WERI-Rb-1 (cell line): ENCODE results near the gene CPZ.

Experiments
- DNase-seq: peaks from one replicate; pipeline ENCODE4 v3.0.0-alpha.2; 2020
- H3K27ac ChIP-seq: fragments of 250-450 bp; sonication (Bioruptor Pico); 2 replicates; pipeline ENCODE4 v1.5.1; 2020; ENCODE audit warnings: mild to moderate bottlenecking, moderate library complexity
- H3K27me3 ChIP-seq: fragments of 250-450 bp; sonication (Bioruptor Pico); 2 replicates; pipeline ENCODE4 v1.5.1; 2021; ENCODE audit warnings: mild to moderate bottlenecking, low read depth, moderate library complexity; ENCODE audit not compliant: insufficient read depth, severe bottlenecking
- H3K36me3 ChIP-seq: fragments of 250-450 bp; sonication (Bioruptor Pico); 2 replicates; pipeline ENCODE4 v1.5.1; 2020; ENCODE audit warnings: mild to moderate bottlenecking, moderate library complexity
- H3K4me3 ChIP-seq: 2 replicates; pipeline ENCODE4 v1.5.1; 2011; ENCODE audit warnings: low read depth, mild to moderate bottlenecking, control low read depth, low read length
- H3K9me3 ChIP-seq: fragments of 250-450 bp; sonication (Bioruptor Pico); 2 replicates; pipeline ENCODE4 v1.5.1; 2021; ENCODE audit warnings: mild to moderate bottlenecking, moderate library complexity; ENCODE audit not compliant: severe bottlenecking
- CTCF ChIP-seq: IDR thresholded peaks from 2 replicates; pipeline ENCODE4 v1.5.1; 2011; ENCODE audit warnings: low read depth, mild to moderate bottlenecking, control low read depth, inconsistent platforms, low read length

The CPZ gene

GRCh38 chr4:8597319-8597718, 4.8 kb downstream of the CPZ start:
- no peak for DNase-seq

GRCh38 chr4:8597791-8598190, 5.2 kb downstream of the CPZ start:
- DNase-seq: no peak
- TF ChIP-seq CTCF: no peak
- Histone ChIP-seq H3K4me3 (no peak overlapping the region), H3K27me3 (peaks cover 10% of the 10 kb centered on the region), H3K27ac (no peak overlapping the region), H3K36me3 (no peaks in the 10 kb centered on the region), H3K9me3 (no peaks in the 10 kb centered on the region)

More at GRCh38 chr4:8597319-8597718, 4.8 kb downstream of the CPZ start:
- Histone ChIP-seq H3K27ac (no peak overlapping the region), H3K36me3 (no peaks in the 10 kb centered on the region), H3K4me3 (no peak overlapping the region), H3K9me3 (no peaks in the 10 kb centered on the region), H3K27me3 (peaks cover 15% of the 10 kb centered on the region)
- no peak for TF ChIP-seq CTCF

GRCh38 chr4:8598391-8599090, 6.0 kb downstream of the CPZ start:
- no peak overlapping the region for H3K4me3 ChIP-seq
- H3K36me3 ChIP-seq: no peaks in the 10 kb centered on the region

GRCh38 chr4:8599091-8599460, 6.5 kb downstream of the CPZ start:
- H3K36me3 ChIP-seq: no peaks in the 10 kb centered on the region
- no peak overlapping the region for H3K4me3 ChIP-seq
- no peak overlapping the region for H3K27ac ChIP-seq
- H3K27me3 ChIP-seq: peaks cover 13% of the 10 kb centered on the region
- no peak for DNase-seq
- no peak for TF ChIP-seq CTCF
- no peaks in the 10 kb centered on the region for H3K9me3 ChIP-seq

More at GRCh38 chr4:8598391-8599090, 6.0 kb downstream of the CPZ start:
- H3K27ac ChIP-seq: no peak overlapping the region
- no peak for DNase-seq
- peaks cover 10% of the 10 kb centered on the region for H3K27me3 ChIP-seq
- no peak for TF ChIP-seq CTCF
- no peaks in the 10 kb centered on the region for H3K9me3 ChIP-seq

GRCh38 chr4:8599657-8600056, 7.1 kb downstream of the CPZ start:
- no peaks in the 10 kb centered on the region for H3K36me3 ChIP-seq
- TF ChIP-seq CTCF: no peak
- H3K27ac ChIP-seq: no peak overlapping the region
- no peaks in the 10 kb centered on the region for H3K9me3 ChIP-seq
- DNase-seq: no peak
- H3K4me3 ChIP-seq: no peak overlapping the region
- H3K27me3 ChIP-seq: peaks cover 18% of the 10 kb centered on the region

- no peak for DNase-seq
- no peak for TF ChIP-seq CTCF
- Histone ChIP-seq H3K4me3 (no peak overlapping the region), H3K36me3 (no peaks in the 10 kb centered on the region), H3K27ac (no peak overlapping the region), H3K27me3 (peaks cover 24% of the 10 kb centered on the region), H3K9me3 (no peaks in the 10 kb centered on the region)
These were observed 7.7 kb downstream of the CPZ start for GRCh38 chr4:8600266-8600665.
